Epithelial cell of prostate (primary cell): Measurements from ENCODE around the gene REPS2.

Experiments used
- DNase-seq: peaks from one replicate; pipeline ENCODE4 v3.0.0-alpha.2; 2011; ENCODE audit warnings: low read depth, low spot score
- H3K27ac ChIP-seq: fragments of 450-650 bp; 2 replicates; pipeline ENCODE4 v1.5.1; 2017; ENCODE audit warnings: mild to moderate bottlenecking

The REPS2 gene

GRCh38 chrX:16994736-16995135, 48.3 kb downstream of the REPS2 start:
- DNase-seq, result no peak
- H3K27ac ChIP-seq, result no peak overlapping the region

GRCh38 chrX:16997313-16997712, 50.9 kb downstream of the REPS2 start:
- DNase-seq, result no peak
- H3K27ac ChIP-seq, result no peak overlapping the region

GRCh38 chrX:16999275-16999674, 52.8 kb downstream of the REPS2 start:
- H3K27ac ChIP-seq, result no peak overlapping the region
- no peak for DNase-seq

- H3K27ac ChIP-seq, result no peak overlapping the region
- no peak for DNase-seq
Observed at GRCh38 chrX:17000751-17001150, 54.3 kb downstream of the REPS2 start.

GRCh38 chrX:17005712-17006368, 59.4 kb downstream of the REPS2 start:
- no peak for DNase-seq
- H3K27ac ChIP-seq, result no peak overlapping the region

DNA sequence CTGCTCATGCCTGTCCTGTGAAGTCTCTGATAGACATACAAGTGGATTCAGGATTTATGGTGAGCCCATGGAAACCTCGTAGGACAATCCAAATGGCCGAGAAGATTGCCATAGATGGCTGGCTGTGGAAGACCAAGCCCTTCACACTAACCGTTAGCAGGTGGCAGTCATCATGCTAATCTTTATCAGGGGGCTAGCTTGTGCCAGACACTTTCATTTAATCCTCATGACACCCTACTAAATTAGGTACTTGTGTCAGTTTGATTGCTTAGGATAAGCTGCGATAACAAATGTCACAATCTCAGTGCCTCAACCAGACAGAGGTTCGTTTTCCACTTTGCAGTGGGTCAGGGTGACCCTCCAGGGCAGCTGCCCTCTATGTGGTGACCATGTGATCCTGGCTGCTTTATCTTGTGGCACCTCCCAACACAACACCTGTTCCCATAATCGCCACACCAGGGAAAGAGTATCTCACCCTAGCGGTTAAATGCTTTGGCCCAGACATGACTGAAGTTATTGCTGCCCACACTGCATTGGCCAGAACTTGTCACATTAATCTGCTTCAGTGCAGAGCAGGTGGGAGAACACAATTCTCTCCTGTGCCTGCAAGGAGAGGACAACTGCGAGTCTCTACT, 60.8 kb downstream of the REPS2 start:
- DNase-seq, result no peak
- no peak overlapping the region for H3K27ac ChIP-seq

DNA sequence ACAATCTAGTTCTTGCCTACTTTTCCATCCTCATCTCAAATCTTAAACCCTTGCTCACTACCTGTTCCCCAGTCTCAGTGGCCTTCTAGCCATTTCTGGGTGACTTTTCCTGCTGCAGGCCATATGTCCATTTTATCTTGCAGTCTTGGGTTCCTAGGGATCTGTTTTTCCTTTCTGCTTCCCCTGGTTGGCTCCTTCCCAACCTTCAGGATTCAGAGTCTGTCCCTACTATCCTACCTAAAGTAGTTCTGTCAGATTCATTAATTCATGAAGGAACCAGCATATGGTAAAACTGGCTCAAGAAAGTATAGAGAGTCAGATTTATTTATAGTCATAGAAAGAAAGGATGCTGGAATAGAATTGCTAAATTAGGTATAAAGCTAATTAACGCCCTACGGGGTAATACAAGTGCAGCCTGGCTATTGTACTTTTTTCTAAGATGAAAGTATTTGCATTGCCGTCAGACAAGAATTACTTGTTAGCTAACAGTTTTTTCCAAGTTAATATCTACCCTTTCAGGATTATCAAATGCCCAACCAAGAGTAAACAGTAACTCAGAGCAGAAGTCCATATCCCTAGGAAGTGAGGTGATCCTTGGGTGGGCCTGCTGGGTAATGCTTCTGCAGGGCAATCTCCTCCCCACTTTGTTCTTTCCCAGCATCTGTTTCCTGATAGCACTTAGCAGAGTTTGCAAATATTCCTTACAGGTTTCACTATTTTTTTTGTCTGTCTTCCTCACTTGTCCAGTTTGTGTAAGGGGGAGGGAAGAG, 63.6 kb downstream of the REPS2 start:
- DNase-seq, result no peak
- H3K27ac ChIP-seq, result no peak overlapping the region

DNA sequence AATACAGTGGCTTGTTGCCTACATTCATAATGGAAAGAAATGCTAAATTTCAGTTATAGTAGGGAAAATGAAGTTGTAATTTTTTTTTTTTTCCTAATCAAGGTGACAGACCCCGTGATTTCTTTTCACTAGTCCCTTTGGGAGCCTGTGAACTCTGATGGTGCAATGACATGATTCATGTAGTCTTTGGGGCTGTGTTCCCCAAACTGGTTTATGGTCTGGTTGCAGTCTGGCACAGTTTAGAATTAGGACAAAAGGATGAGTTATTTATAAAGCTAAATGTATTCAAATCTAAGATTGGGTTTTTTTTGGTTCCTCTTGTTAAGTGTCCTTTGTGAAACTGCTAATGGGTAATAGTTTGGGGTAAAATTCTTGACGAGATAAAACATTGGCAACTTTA, 66.0 kb downstream of the REPS2 start:
- DNase-seq, result no peak
- no peak overlapping the region for H3K27ac ChIP-seq

- no peak for DNase-seq
- no peak overlapping the region for H3K27ac ChIP-seq
Observed at GRCh38 chrX:17014216-17014615, 67.8 kb downstream of the REPS2 start.

- H3K27ac ChIP-seq, result no peak overlapping the region
- no peak for DNase-seq
Observed at GRCh38 chrX:17017134-17017533, 70.7 kb downstream of the REPS2 start.

DNA sequence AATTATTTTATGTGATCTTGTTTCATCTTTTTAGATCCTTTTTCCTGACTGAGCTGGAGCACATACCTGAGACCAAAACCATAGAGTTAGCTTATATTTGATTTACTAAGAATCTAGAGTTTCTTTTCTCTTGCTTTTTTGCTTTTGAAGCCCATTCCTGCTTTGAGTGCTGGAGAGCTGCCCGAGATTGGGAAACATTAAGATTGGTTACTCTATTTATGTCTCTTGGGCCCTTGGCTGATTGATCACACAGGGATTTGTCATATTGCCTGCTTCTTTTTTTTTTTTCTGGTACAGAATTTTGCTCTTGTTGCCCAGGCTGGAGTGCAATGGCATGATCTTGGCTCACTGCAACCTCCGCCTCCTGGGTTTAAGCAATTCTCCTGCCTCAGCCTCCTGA, 73.9 kb downstream of the REPS2 start:
- no peak overlapping the region for H3K27ac ChIP-seq

GRCh38 chrX:17020851-17021821, 74.7 kb downstream of the REPS2 start:
- no peak for DNase-seq
- H3K27ac ChIP-seq, result no peak overlapping the region

More for the DNA sequence above, 73.9 kb downstream of the REPS2 start:
- DNase-seq, result no peak

GRCh38 chrX:17021851-17022604, 75.6 kb downstream of the REPS2 start:
- no peak overlapping the region for H3K27ac ChIP-seq
- DNase-seq, result no peak

GRCh38 chrX:17023661-17024060, 77.2 kb downstream of the REPS2 start:
- H3K27ac ChIP-seq, result no peak overlapping the region
- no peak for DNase-seq

DNA sequence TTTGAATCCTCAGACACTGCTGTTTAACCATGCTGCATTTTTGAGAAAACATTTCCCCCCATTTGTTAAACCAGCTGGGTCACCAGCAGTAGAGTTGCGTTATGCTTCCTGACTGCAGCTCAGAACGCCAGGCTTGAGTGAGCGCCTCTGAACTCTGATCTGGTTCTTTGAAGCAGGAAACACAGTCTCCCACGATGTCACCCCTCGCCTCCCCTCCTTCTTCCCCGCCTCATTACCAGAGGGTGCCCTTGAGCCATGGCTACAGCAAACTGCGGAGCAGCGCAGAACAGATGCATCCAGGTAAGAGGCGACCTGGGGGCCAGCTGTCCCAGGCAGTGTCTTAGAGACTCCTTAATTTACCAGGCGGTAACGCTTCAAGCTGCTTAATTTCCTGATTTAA, 78.4 kb downstream of the REPS2 start:
- no peak for DNase-seq
- H3K27ac ChIP-seq, result no peak overlapping the region

- no peak overlapping the region for H3K27ac ChIP-seq
- no peak for DNase-seq
Observed at GRCh38 chrX:17025621-17026302, 79.3 kb downstream of the REPS2 start.

DNA sequence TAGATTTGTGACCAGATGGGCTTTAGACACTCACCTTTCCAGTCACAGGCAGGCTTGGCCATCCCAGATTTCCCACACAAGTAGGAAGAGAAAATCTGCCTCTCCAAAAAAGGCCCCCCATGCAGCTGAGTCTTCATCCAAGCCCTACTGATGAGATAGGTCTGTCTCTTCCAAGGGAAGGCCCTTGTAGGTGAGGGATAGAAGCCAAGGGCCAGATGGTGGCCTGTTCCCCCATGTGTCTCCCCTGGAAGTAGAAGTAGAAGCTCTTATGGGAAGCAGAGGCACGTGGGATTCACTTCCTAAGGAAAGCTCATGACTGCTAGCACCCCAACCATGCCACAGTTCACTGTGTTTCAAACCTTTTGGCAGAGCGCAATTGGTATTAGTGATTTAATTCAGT, 81.5 kb downstream of the REPS2 start:
- H3K27ac ChIP-seq, result no peak overlapping the region
- DNase-seq, result no peak

DNA sequence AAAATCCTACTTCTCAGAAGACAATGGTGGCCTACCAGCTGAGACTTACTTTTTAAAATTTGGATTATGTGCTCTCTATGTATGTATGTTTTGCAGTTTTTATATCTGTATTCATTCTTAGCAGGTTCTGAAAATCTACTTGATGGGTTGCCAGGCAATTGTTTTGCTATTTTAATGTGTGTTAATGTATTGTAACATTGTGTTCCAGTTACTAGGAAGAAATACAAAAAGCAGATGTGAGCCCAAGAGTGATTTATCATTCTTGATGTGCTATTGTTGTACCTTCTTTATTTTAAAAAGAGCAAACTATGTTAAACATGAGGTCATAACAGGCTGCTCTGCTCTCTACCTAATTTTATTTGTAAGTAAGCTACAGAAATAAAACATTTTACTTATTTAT, 81.9 kb downstream of the REPS2 start:
- no peak for DNase-seq
- no peak overlapping the region for H3K27ac ChIP-seq

DNA sequence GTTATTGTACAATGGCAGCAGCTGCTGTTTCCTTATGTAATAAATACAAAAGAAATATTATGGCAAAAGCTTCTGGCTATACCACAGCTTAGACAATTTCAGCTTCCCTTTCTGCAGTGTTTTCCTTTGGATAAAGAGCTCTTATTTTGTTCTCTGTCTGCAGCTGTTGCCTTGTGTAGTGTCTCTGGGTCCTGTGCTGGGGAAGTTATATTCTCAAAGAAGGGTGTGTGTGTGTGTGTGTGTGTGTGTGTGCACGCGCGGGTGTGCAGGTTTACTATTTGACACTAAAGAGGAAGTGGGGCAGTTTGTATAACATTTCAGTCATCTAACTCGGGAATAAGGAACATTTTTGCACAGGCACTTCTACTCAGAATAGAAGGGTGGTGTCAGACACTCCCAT, 83.6 kb downstream of the REPS2 start:
- DNase-seq, result no peak
- no peak overlapping the region for H3K27ac ChIP-seq
